Pancreas (tissue), 10 donors: ENCODE results near the gene UGDH. TPM values are rescaled to one million over a fixed set of nuclear protein-coding genes. Genes with fewer than 3 reads are reported as not detected.

Source experiments
- ATAC-seq, 4 donors: fragments of 200-7000 bp; cut with Tn5 transposase; one replicate each; pipeline versions ENCODE4 v1.8.0 to v1.9.1; 2020; ENCODE audit warnings: mild to moderate bottlenecking in 4 of 4, moderate library complexity in 4 of 4
- DNase-seq, 6 donors: peaks; one replicate each; pipeline ENCODE4 v3.0.0-alpha.2; 2020
- FAIRE-seq: peaks from 2 replicates; lab custom pipeline; 2012; peaks lifted over from hg19 to GRCh38; lab: Jason Lieb, UNC
- H3K27ac ChIP-seq, 4 donors: fragments of 200-600 bp; sonication (generic); 1 replicate in 3 of 4; 2 replicates in 1 of 4; pipeline versions ENCODE4 v1.5.0 to v1.8.0; 2020
- H3K27me3 ChIP-seq, 4 donors: fragments of 200-600 bp; one replicate each; pipeline ENCODE4 v1.8.0; 2021
- H3K36me3 ChIP-seq, 3 donors: fragments of 200-600 bp; sonication (generic) in 1 of 3; one replicate each; pipeline versions ENCODE4 v1.5.0 to v1.8.0; 2020 to 2021
- H3K4me1 ChIP-seq, 3 donors: fragments of 200-600 bp; one replicate each; pipeline ENCODE4 v1.8.0; 2021
- H3K4me3 ChIP-seq, 4 donors: fragments of 200-600 bp; sonication (generic) in 2 of 4; one replicate each; pipeline versions ENCODE4 v1.5.0 to v1.8.0; 2020 to 2021
- H3K9me3 ChIP-seq, 4 donors: fragments of 200-600 bp; one replicate each; pipeline ENCODE4 v1.8.0; 2021
- WGBS, 2 donors: extraction: QIAGEN DNeasy Blood & Tissue Kit; methylation state at CpG; one replicate each; pipeline ENCODE4 v1.1.7; 2013; 5-methylcytosine and 5-hydroxymethylcytosine counted together
- intact Hi-C, 3 donors: fragments of 100-400 bp; cut with DNase I; formaldehyde crosslinking; loops; one replicate each; pipeline versions ENCODE4 v1.11.1 to v1.14.2; 2022
- polyA plus RNA-seq, 2 donors: library from polyadenylated mRNA; stranded (reverse); fragments of 200-250 nt; gene quantifications; one replicate each; pipeline ENCODE4 v1.2.3, GENCODE V29; 2013
- total RNA-seq, 6 donors: library from RNA; stranded (reverse); fragmentation: NEBNext Ultra II Directional in 4 of 6; extraction: Animal tissue kit (Norgen Biotek cat#: 25700) in 4 of 6; gene quantifications; one replicate each; pipeline versions ENCODE4 v1.2.1 to v1.2.4, GENCODE V29; 2021 to 2023
- TF ChIP-seq, protein P1 (sequence below), 4 donors: fragments of 200-600 bp; sonication (generic) in 3 of 4; IDR thresholded peaks; one replicate each; pipeline versions ENCODE4 v1.5.0 to v1.8.0; 2021; ENCODE audit warnings: antibody characterized with exemption in 4 of 4
- donor health status: healthy with polysubstance abuse.
- donor health status: DM: no; HTN: no; CAD: no; lungs with moderate emphysema.
- donor health status: DM: no; HTN: no; CAD: no.
- donor health status: control.
- donor health status: control.
- donor health status: Bipolar disorder and iron deficiency.
- donor health status: DM: yes; HTN: yes; CAD: no.
- donor health status: DM: no; HTN: no; CAD: no.
- donor health status: DM: no; HTN: no; CAD: no.
- donor health status: DM: yes; HTN: yes; CAD: no.

The UGDH gene
- total RNA-seq, result 10 to 100 TPM; 16.0 to 84.8 (median 54.9) TPM
- 1 to 10 TPM; 7.0 to 8.7 TPM for polyA plus RNA-seq

DNA sequence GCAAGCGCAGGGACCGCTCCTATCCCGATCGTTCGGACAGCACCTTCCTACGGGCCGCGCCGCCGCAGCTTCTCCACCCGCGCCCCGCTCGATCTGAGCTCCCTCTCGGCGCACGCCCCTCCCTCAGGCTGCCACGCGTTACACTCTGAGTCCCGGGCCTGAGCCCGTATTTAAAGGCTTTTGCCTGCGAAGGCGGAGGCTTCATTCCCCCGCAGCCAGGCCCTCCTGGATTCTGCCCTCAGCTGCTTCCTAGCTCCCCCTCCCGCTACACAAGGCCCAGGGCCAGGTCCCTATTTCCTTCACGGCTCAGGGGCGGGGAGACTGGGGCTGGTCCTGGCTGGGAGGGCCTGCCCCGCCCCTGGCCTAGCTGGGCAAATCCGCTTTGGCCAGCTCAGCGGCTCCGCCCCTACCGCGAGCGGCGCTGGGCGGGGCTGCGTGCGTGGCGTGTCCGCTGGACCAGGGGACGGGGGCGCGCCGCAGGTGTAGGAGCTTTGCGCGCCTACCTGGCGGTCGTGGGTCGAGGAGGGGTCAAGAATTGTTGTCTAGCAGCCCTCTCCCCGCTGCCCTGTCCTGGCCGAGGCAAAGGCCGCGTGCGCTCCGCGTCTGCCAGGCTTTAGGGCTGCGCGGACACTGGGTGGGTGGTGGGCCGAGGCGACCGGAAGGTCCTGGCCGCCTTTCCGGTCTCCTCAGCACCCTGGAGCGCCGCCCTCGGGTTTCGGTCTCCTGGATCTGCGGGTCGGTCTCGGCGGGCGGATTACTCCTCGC lies at the start of gene UGDH:
UGDH (minus strand) TSS at position 144 of the 765 bp plus-strand sequence. CDS start 5,927 bp downstream, outside the sequence.
- no peaks in the 10 kb centered on the region for H3K27me3 ChIP-seq
- WGBS, 2 donors, result 0 to 1% methylated on average over 69 to 73 of the region's 73 CpGs
- FAIRE-seq, result no peak

DNA sequence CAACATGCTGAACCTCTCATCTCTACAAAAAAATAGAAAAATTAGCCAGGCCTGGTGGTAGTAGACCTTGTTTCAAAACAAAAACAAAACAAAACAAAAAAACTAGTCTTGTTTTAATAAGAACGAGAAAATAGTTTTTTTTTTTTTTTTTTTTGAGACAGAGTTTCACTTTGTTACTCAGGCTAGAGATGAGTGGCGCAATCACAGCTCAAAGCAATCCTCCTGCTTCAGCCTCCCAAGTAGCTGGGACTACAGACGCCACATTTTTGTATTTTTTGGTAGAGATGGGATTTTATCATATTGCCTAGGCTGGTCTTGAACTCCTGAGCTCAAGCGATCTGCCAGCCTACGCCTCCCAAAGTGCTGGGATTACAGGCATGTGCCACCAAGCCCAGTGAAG lies 47.7 kb upstream of the UGDH start:
- Histone ChIP-seq H3K27me3 (no peaks in the 10 kb centered on the region), H3K4me3 (no peak overlapping the region), H3K36me3 (no peaks in the 10 kb centered on the region), H3K27ac (no peak overlapping the region), H3K4me1 (peaks cover 4 to 10% (median 5%) of the 10 kb centered on the region in 3 donors), H3K9me3 (no peaks in the 10 kb centered on the region)
- DNase-seq (no peak), FAIRE-seq (no peak), ATAC-seq (no peak)
- 98 to 99% methylated on average over 5 of the region's 5 CpGs for WGBS, 2 donors
- TF ChIP-seq, protein P1, sequence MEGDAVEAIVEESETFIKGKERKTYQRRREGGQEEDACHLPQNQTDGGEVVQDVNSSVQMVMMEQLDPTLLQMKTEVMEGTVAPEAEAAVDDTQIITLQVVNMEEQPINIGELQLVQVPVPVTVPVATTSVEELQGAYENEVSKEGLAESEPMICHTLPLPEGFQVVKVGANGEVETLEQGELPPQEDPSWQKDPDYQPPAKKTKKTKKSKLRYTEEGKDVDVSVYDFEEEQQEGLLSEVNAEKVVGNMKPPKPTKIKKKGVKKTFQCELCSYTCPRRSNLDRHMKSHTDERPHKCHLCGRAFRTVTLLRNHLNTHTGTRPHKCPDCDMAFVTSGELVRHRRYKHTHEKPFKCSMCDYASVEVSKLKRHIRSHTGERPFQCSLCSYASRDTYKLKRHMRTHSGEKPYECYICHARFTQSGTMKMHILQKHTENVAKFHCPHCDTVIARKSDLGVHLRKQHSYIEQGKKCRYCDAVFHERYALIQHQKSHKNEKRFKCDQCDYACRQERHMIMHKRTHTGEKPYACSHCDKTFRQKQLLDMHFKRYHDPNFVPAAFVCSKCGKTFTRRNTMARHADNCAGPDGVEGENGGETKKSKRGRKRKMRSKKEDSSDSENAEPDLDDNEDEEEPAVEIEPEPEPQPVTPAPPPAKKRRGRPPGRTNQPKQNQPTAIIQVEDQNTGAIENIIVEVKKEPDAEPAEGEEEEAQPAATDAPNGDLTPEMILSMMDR (IDR thresholded peaks at IDR 0.05), result no peak
- intact Hi-C loops, result no loop called here

More for the DNA sequence above, at the start of gene UGDH:
- Histone ChIP-seq H3K4me1 (peaks cover 0 to 12% (median 7%) of the 10 kb centered on the region in 3 donors), H3K9me3 (no peaks in the 10 kb centered on the region), H3K27ac (peak within 1 kb of the TSS; percentile 86 to 98 (median 95)), H3K4me3 (peak within 1 kb of the TSS; percentile 69 to 82 (median 77)), H3K36me3 (peaks cover 0 to 3% (median 0%) of the 10 kb centered on the region in 3 donors)
- DNase-seq (peak; percentile 97 to 99 (median 98)), ATAC-seq (peak; percentile 87 to 96 (median 93))
- TF ChIP-seq, protein P1 (IDR thresholded peaks at IDR 0.05), result no peak
- intact Hi-C loops, result no loop called here

DNA sequence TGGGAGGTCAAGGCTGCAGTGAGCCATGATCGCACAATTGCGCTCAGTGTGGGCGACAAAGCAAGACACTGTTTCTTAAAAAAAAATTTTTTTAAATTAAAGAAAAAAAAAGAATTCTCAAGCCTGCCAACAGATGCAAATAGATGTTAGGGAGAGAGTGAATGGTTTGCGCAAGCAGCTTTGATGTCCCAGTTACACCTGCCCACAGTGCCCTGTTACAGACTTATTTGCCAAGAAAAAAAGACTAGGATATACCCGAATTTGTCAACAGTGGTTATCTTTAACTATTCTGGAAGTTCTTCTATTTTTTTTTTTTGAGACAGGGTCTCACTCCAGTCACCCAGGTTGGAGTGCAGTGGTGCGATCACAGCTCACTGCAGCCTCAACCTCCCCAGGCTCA lies 44.3 kb upstream of the UGDH start:
- no peaks in the 10 kb centered on the region for H3K27me3 ChIP-seq
- peaks cover 14 to 29% (median 23%) of the 10 kb centered on the region in 3 donors for H3K4me1 ChIP-seq
- WGBS, 2 donors, result 81 to 87% methylated on average over 6 of the region's 6 CpGs
- intact Hi-C loops, result no loop called here
- TF ChIP-seq, protein P1 (IDR thresholded peaks at IDR 0.05), result no peak
- H3K36me3 ChIP-seq, result no peaks in the 10 kb centered on the region
- H3K27ac ChIP-seq, result no peak overlapping the region
- H3K4me3 ChIP-seq, result no peak overlapping the region
- DNase-seq, result no peak
- no peaks in the 10 kb centered on the region for H3K9me3 ChIP-seq
- no peak for FAIRE-seq
- no peak for ATAC-seq

GRCh38 chr4:39571054-39571453 lies 43.8 kb upstream of the UGDH start:
- Histone ChIP-seq H3K4me3 (no peak overlapping the region), H3K27ac (no peak overlapping the region), H3K9me3 (no peaks in the 10 kb centered on the region), H3K27me3 (no peaks in the 10 kb centered on the region), H3K4me1 (peaks cover 14 to 29% (median 23%) of the 10 kb centered on the region in 3 donors), H3K36me3 (no peaks in the 10 kb centered on the region)
- ATAC-seq (no peak), FAIRE-seq (no peak), DNase-seq (no peak)
- intact Hi-C loops, result no loop called here
- 98 to 99% methylated on average over 4 of the region's 4 CpGs for WGBS, 2 donors
- TF ChIP-seq, protein P1 (IDR thresholded peaks at IDR 0.05), result no peak

GRCh38 chr4:39569209-39569608 lies 42.0 kb upstream of the UGDH start:
- Histone ChIP-seq H3K4me1 (peaks cover 14 to 29% (median 23%) of the 10 kb centered on the region in 3 donors), H3K4me3 (peak overlapping the region in 1 of 4 donors; percentile 11), H3K36me3 (no peaks in the 10 kb centered on the region), H3K9me3 (no peaks in the 10 kb centered on the region), H3K27ac (peak overlapping the region in 3 of 4 donors; percentile 7 to 82 (median 71)), H3K27me3 (no peaks in the 10 kb centered on the region)
- ATAC-seq (no peak), FAIRE-seq (no peak), DNase-seq (no peak)
- 45 to 51% methylated on average over 4 of the region's 4 CpGs for WGBS, 2 donors
- intact Hi-C loops, result no loop called here
- TF ChIP-seq, protein P1 (IDR thresholded peaks at IDR 0.05), result no peak
